ENCODE results near the gene MZT1. TPM values are rescaled to one million over a fixed set of nuclear protein-coding genes. Genes with fewer than 3 reads are reported as not detected.

Gene MZT1
- total and polyA plus RNA-seq, 10 of the 15 experiments (the other 5 are each of a cell fraction or from before 2014, with no cell fraction given) = 16.2 to 47.6 (median 25.4) TPM

- TF ChIP-seq, protein P1, sequence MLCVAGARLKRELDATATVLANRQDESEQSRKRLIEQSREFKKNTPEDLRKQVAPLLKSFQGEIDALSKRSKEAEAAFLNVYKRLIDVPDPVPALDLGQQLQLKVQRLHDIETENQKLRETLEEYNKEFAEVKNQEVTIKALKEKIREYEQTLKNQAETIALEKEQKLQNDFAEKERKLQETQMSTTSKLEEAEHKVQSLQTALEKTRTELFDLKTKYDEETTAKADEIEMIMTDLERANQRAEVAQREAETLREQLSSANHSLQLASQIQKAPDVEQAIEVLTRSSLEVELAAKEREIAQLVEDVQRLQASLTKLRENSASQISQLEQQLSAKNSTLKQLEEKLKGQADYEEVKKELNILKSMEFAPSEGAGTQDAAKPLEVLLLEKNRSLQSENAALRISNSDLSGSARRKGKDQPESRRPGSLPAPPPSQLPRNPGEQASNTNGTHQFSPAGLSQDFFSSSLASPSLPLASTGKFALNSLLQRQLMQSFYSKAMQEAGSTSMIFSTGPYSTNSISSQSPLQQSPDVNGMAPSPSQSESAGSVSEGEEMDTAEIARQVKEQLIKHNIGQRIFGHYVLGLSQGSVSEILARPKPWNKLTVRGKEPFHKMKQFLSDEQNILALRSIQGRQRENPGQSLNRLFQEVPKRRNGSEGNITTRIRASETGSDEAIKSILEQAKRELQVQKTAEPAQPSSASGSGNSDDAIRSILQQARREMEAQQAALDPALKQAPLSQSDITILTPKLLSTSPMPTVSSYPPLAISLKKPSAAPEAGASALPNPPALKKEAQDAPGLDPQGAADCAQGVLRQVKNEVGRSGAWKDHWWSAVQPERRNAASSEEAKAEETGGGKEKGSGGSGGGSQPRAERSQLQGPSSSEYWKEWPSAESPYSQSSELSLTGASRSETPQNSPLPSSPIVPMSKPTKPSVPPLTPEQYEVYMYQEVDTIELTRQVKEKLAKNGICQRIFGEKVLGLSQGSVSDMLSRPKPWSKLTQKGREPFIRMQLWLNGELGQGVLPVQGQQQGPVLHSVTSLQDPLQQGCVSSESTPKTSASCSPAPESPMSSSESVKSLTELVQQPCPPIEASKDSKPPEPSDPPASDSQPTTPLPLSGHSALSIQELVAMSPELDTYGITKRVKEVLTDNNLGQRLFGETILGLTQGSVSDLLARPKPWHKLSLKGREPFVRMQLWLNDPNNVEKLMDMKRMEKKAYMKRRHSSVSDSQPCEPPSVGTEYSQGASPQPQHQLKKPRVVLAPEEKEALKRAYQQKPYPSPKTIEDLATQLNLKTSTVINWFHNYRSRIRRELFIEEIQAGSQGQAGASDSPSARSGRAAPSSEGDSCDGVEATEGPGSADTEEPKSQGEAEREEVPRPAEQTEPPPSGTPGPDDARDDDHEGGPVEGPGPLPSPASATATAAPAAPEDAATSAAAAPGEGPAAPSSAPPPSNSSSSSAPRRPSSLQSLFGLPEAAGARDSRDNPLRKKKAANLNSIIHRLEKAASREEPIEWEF (IDR thresholded peaks at IDR 0.05; ENCODE audit: insufficient replicate concordance, low read depth, low read length) = no peak
- TF ChIP-seq IKZF2 (IDR thresholded peaks at IDR 0.05) (no peak), ZSCAN29 (IDR thresholded peaks at IDR 0.05) (no peak), IRF4 (IDR thresholded peaks at IDR 0.05; ENCODE audit: low read depth, low read length) (no peak), TCF3 (IDR thresholded peaks at IDR 0.05; ENCODE audit: borderline replicate concordance, insufficient read depth, low read depth, low read length) (no peak), YY1 (IDR thresholded peaks at IDR 0.05; ENCODE audit: low read depth, low read length) (no peak), MTA3 (IDR thresholded peaks at IDR 0.05; ENCODE audit: borderline replicate concordance, low read length) (no peak), SUPT20H (IDR thresholded peaks at IDR 0.05; ENCODE audit: borderline replicate concordance, control insufficient read depth, low read depth, low read length) (no peak)
- TF ChIP-seq, protein P2, sequence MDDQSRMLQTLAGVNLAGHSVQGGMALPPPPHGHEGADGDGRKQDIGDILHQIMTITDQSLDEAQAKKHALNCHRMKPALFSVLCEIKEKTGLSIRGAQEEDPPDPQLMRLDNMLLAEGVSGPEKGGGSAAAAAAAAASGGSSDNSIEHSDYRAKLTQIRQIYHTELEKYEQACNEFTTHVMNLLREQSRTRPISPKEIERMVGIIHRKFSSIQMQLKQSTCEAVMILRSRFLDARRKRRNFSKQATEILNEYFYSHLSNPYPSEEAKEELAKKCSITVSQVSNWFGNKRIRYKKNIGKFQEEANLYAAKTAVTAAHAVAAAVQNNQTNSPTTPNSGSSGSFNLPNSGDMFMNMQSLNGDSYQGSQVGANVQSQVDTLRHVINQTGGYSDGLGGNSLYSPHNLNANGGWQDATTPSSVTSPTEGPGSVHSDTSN (IDR thresholded peaks at IDR 0.05; ENCODE audit: insufficient replicate concordance, low read depth, low read length) = no peak
Measured at GRCh38 chr13:72760189-72760588, 32.8 kb upstream of the MZT1 start (continued).

All from GM12878 (cell line).